Gastroesophageal sphincter (tissue), 4 donors: ENCODE measurements around the gene STUM. TPM values are rescaled to one million over a fixed set of nuclear protein-coding genes. Genes with fewer than 3 reads are reported as not detected.

Experiments used
- ATAC-seq: fragments of 150-250 bp; one replicate; pipeline ENCODE4 v1.9.1; 2016; ENCODE audit warnings: mild to moderate bottlenecking, moderate library complexity
- H3K27ac ChIP-seq, 4 donors: fragments of 200-600 bp; sonication (generic) in 3 of 4; 1 replicate in 3 of 4; 2 replicates in 1 of 4; pipeline ENCODE4 v1.5.1; 2016 to 2019
- H3K27me3 ChIP-seq: fragments of 200-600 bp; sonication (generic); one replicate; pipeline ENCODE4 v1.5.1; 2019
- H3K36me3 ChIP-seq, 2 donors: fragments of 200-600 bp; sonication (generic); one replicate each; pipeline ENCODE4 v1.5.1; 2019; ENCODE audit warnings: control low read depth in 1 of 2
- H3K4me1 ChIP-seq, 3 donors: fragments of 200-600 bp; sonication (generic); 1 replicate in 2 of 3; 2 replicates in 1 of 3; pipeline ENCODE4 v1.5.1; 2016 to 2019; ENCODE audit warnings: control low read depth in 2 of 3
- H3K4me3 ChIP-seq, 2 donors: fragments of 200-600 bp; sonication (generic); one replicate each; pipeline ENCODE4 v1.5.1; 2019; ENCODE audit warnings: mild to moderate bottlenecking in 1 of 2, moderate library complexity in 1 of 2
- H3K9me3 ChIP-seq, 3 donors: fragments of 200-600 bp; sonication (generic); one replicate each; pipeline ENCODE4 v1.5.1; 2017 to 2019; ENCODE audit warnings: control low read depth in 2 of 3
- CTCF ChIP-seq, 4 experiments: fragments of 200-600 bp in 2 of 4; fragments of 450-650 bp in 2 of 4; sonication (generic) in 1 of 4; IDR thresholded peaks; one replicate each; pipeline ENCODE4 v1.5.1; 2017 to 2019; ENCODE audit warnings: antibody characterized with exemption in 4 of 4, mild to moderate bottlenecking in 2 of 4, moderate library complexity in 2 of 4
- EP300 ChIP-seq: sonication (generic); formaldehyde crosslinking; IDR thresholded peaks from one replicate; pipeline ENCODE4 v1.6.1; 2017; ENCODE audit warnings: antibody characterized with exemption, mild to moderate bottlenecking
- POLR2A ChIP-seq, 2 donors: fragments of 450-650 bp; IDR thresholded peaks; one replicate each; pipeline ENCODE4 v1.6.1; 2017; ENCODE audit warnings: antibody characterized with exemption in 2 of 2, mild to moderate bottlenecking in 2 of 2, moderate library complexity in 1 of 2
- POLR2AphosphoS5 ChIP-seq: sonication (generic); formaldehyde crosslinking; IDR thresholded peaks from one replicate; pipeline ENCODE4 v1.6.1; 2017; ENCODE audit warnings: antibody characterized with exemption
- WGBS, 2 donors: methylation state at CpG; one replicate each; pipeline ENCODE4 v1.1.5; 2018; ENCODE audit warnings: low coverage in 1 of 2; 5-methylcytosine and 5-hydroxymethylcytosine counted together
- total RNA-seq, 4 donors: library from RNA; depleted of rRNA; stranded (reverse); fragments of >200 nt; gene quantifications; one replicate each; pipeline ENCODE4 v1.1.0, GENCODE V29; 2016

STUM gene
- total RNA-seq, 4 donors from 2014 or later = 2.8 to 9.1 (median 4.5) TPM

DNA sequence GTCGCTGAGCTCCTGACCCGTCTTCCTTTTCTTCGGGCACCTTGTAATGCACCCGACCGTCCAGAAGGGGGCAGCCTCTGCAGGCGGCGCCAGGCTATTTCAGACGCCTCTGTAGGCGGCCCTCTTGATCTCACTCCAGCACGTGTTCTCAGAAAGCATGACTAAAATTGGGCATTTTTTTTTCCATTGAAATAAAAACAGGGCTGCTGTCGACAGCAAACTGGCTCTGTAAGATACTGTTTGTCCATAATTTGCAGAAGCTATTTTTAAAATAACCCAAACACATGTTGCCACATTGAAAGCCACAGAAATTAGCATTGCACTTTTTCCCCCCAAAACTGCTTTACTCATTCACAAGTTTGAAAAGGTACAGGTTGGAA is 78.0 kb downstream of the STUM start:
- H3K27ac ChIP-seq = peak overlapping the region in 2 of 4 donors; percentile 67 to 84
- TF ChIP-seq POLR2A (IDR thresholded peaks at IDR 0.05) (no peak), CTCF (IDR thresholded peaks at IDR 0.05) (peak; percentile 94 to 99 (median 97)), POLR2AphosphoS5 (peak; percentile 41)

GRCh38 chr1:226627050-226627755 is 78.6 kb downstream of the STUM start:
- H3K9me3 ChIP-seq = peaks cover 0 to 3% (median 0%) of the 10 kb centered on the region in 3 donors
- H3K27ac ChIP-seq = peak overlapping the region in 2 of 4 donors; percentile 63 to 84
- H3K4me3 ChIP-seq = no peak overlapping the region
- H3K27me3 ChIP-seq = no peaks in the 10 kb centered on the region
- no peak for ATAC-seq
- 66 to 70% methylated on average over 2 to 5 of the region's 6 CpGs for WGBS, 2 donors
- no peak for TF ChIP-seq CTCF (IDR thresholded peaks at IDR 0.05)
- no peak for TF ChIP-seq POLR2AphosphoS5
- no peak for TF ChIP-seq EP300
- no peak for TF ChIP-seq POLR2A (IDR thresholded peaks at IDR 0.05)
- H3K36me3 ChIP-seq = peaks cover 0 to 19% of the 10 kb centered on the region in 2 donors
- peaks cover 0 to 45% (median 4%) of the 10 kb centered on the region in 3 donors for H3K4me1 ChIP-seq

More for the DNA sequence above, 78.0 kb downstream of the STUM start:
- 0 to 7% methylated on average over 6 to 9 of the region's 11 CpGs for WGBS, 2 donors
- peaks cover 0 to 5% (median 0%) of the 10 kb centered on the region in 3 donors for H3K9me3 ChIP-seq
- no peak overlapping the region for H3K4me3 ChIP-seq
- H3K36me3 ChIP-seq = peaks cover 0 to 12% of the 10 kb centered on the region in 2 donors
- no peaks in the 10 kb centered on the region for H3K27me3 ChIP-seq
- ATAC-seq = peak; percentile 88
- H3K4me1 ChIP-seq = peaks cover 0 to 38% (median 4%) of the 10 kb centered on the region in 3 donors

GRCh38 chr1:226627924-226628611 is 79.5 kb downstream of the STUM start:
- ATAC-seq = no peak
- H3K27ac ChIP-seq = peak overlapping the region in 2 of 4 donors; percentile 67 to 84

DNA sequence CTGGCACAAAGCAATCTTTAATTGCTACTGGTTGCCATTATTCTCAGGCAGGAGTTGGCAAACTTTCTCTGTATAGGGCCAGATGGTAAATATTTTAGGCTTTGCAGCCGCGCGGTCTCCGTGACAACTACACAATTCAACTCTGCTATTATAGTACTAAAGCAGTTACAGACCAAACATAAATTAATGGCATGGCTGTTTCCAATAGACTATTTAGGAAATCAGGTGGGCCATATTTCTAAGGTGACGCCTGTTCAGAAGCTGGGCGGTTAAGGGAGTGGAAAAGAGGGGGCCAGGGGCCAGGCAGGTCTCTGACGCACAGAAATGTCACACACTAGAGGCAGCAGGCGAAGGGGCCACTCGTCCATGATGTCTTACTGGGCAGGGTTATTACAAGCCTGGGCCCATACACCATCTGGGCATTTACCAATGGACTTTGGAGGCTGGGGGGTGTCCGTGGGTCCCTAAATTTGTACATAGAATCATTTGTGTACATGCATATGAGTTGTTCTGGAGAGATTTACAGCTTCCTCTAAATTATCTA is 80.1 kb downstream of the STUM start:
- Histone ChIP-seq H3K4me3 (no peak overlapping the region), H3K27ac (peak overlapping the region in 2 of 4 donors; percentile 67 to 84), H3K36me3 (peaks cover 0 to 29% of the 10 kb centered on the region in 2 donors), H3K27me3 (no peaks in the 10 kb centered on the region), H3K4me1 (peaks cover 3 to 59% (median 7%) of the 10 kb centered on the region in 3 donors), H3K9me3 (no peaks in the 10 kb centered on the region)
- no peak for ATAC-seq
- WGBS, 2 donors = 60 to 66% methylated on average over 3 to 9 of the region's 10 CpGs
- TF ChIP-seq POLR2A (IDR thresholded peaks at IDR 0.05) (no peak), CTCF (IDR thresholded peaks at IDR 0.05) (no peak), POLR2AphosphoS5 (no peak), EP300 (no peak)

More at GRCh38 chr1:226627924-226628611, 79.5 kb downstream of the STUM start:
- TF ChIP-seq POLR2A (IDR thresholded peaks at IDR 0.05) (no peak), CTCF (IDR thresholded peaks at IDR 0.05) (no peak), POLR2AphosphoS5 (no peak), EP300 (no peak)
- H3K36me3 ChIP-seq = peaks cover 0 to 22% of the 10 kb centered on the region in 2 donors
- WGBS, 2 donors = 62 to 81% methylated on average over 7 to 11 of the region's 11 CpGs
- H3K27me3 ChIP-seq = no peaks in the 10 kb centered on the region
- H3K9me3 ChIP-seq = no peaks in the 10 kb centered on the region
- H3K4me3 ChIP-seq = no peak overlapping the region
- peaks cover 0 to 53% (median 4%) of the 10 kb centered on the region in 3 donors for H3K4me1 ChIP-seq
